Endodermal cell (in vitro differentiated cells): Measurements from ENCODE around the gene HCRTR1. TPM values are rescaled to one million over a fixed set of nuclear protein-coding genes. Genes with fewer than 3 reads are reported as not detected.

Source experiments
- DNase-seq: peaks from one replicate; pipeline ENCODE4 v3.0.0-alpha.2; 2017
- H3K27ac ChIP-seq: 2 replicates; pipeline ENCODE4 v1.5.1; 2013; ENCODE audit warnings: mild to moderate bottlenecking, low read depth, low read length, moderate library complexity
- H3K27me3 ChIP-seq: 2 replicates; pipeline ENCODE4 v1.6.1; 2013; ENCODE audit warnings: mild to moderate bottlenecking, low read length, moderate library complexity; ENCODE audit not compliant: insufficient read depth, control insufficient read depth, poor library complexity, severe bottlenecking
- H3K36me3 ChIP-seq: 2 replicates; pipeline ENCODE4 v1.7.0; 2013; ENCODE audit warnings: mild to moderate bottlenecking, low read length, moderate library complexity; ENCODE audit not compliant: control insufficient read depth, insufficient read depth
- H3K4me1 ChIP-seq: one replicate; pipeline ENCODE4 v1.7.0; 2013; ENCODE audit warnings: low read length; ENCODE audit not compliant: control insufficient read depth, insufficient read depth
- H3K4me3 ChIP-seq: 2 replicates; pipeline ENCODE4 v1.5.1; 2013; ENCODE audit warnings: mild to moderate bottlenecking, low read length, moderate library complexity
- H3K9ac ChIP-seq: 2 replicates; pipeline ENCODE4 v1.6.1; 2013; ENCODE audit warnings: mild to moderate bottlenecking, low read length, moderate library complexity; ENCODE audit not compliant: poor library complexity, severe bottlenecking; ENCODE audit errors: extremely low read depth
- H3K9me3 ChIP-seq: 2 replicates; pipeline ENCODE4 v1.6.1; 2013; ENCODE audit warnings: mild to moderate bottlenecking, low read length, moderate library complexity; ENCODE audit not compliant: control insufficient read depth
- H3K27ac Mint-ChIP-seq: 2 replicates; pipeline ENCODE4 v1.8.0; 2020; ENCODE audit warnings: mixed read lengths
- H3K27me3 Mint-ChIP-seq: 2 replicates; pipeline ENCODE4 v1.8.0; 2021; ENCODE audit warnings: mild to moderate bottlenecking, mixed read lengths; ENCODE audit not compliant: insufficient read depth
- H3K36me3 Mint-ChIP-seq: 2 replicates; pipeline ENCODE4 v1.8.0; 2020; ENCODE audit warnings: low read depth, mixed read lengths
- H3K4me1 Mint-ChIP-seq: 2 replicates; pipeline ENCODE4 v1.8.0; 2020; ENCODE audit warnings: mixed read lengths
- H3K4me3 Mint-ChIP-seq: 2 replicates; pipeline ENCODE4 v1.8.0; 2020; ENCODE audit warnings: mild to moderate bottlenecking, moderate library complexity, mixed read lengths
- H3K9me3 Mint-ChIP-seq: 2 replicates; pipeline ENCODE4 v1.8.0; 2020; ENCODE audit warnings: mild to moderate bottlenecking, mixed read lengths
- CTCF ChIP-seq: fragments of 200-600 bp; sonication (generic); conservative IDR thresholded peaks from 2 replicates; pipeline ENCODE4 v1.5.0; 2021; ENCODE audit warnings: antibody characterized with exemption, mild to moderate bottlenecking
- WGBS, 2 experiments: methylation state at CpG; one replicate each; pipeline versions ENCODE4 v1.1.5 to v1.1.7; 2013; ENCODE audit warnings: missing lambda C conversion rate in 2 of 2, mixed read lengths in 1 of 2; ENCODE audit not compliant: insufficient coverage in 1 of 2, insufficient read length in 1 of 2; 5-methylcytosine and 5-hydroxymethylcytosine counted together
- total RNA-seq, 2 donors: library from RNA; stranded (reverse); fragmentation: NEBNext Ultra II Directional in 1 of 2; extraction: Animal tissue kit (Norgen Biotek cat#: 25700) in 1 of 2; gene quantifications; 2 replicates in 1 of 2; 3 replicates in 1 of 2; pipeline ENCODE4 v1.2.1, GENCODE V29; 2021

Gene HCRTR1
- total RNA-seq, 2 donors from 2014 or later = not detected

GRCh38 chr1:31593770-31594632, 23.5 kb upstream of the HCRTR1 start:
- Histone ChIP-seq H3K4me3 (no peak overlapping the region), H3K27me3 (peaks cover 6% of the 10 kb centered on the region), H3K4me1 (peaks cover 4% of the 10 kb centered on the region), H3K27ac (no peak overlapping the region), H3K9ac (no peak overlapping the region), H3K9me3 (no peaks in the 10 kb centered on the region), H3K36me3 (no peaks in the 10 kb centered on the region)
- peaks cover 15% of the 10 kb centered on the region for H3K27me3 Mint-ChIP-seq
- H3K9me3 Mint-ChIP-seq = no peaks in the 10 kb centered on the region
- no peaks in the 10 kb centered on the region for H3K36me3 Mint-ChIP-seq
- 57 to 60% methylated on average over 2 to 10 of the region's 10 CpGs for WGBS, 2 experiments
- H3K4me3 Mint-ChIP-seq = no peak overlapping the region
- DNase-seq = peak; percentile 95
- H3K27ac Mint-ChIP-seq = no peak overlapping the region
- H3K4me1 Mint-ChIP-seq = peaks cover 16% of the 10 kb centered on the region
- TF ChIP-seq CTCF = peak; percentile 95

- TF ChIP-seq CTCF = no peak
- DNase-seq = no peak
- H3K4me3 Mint-ChIP-seq = no peak overlapping the region
- Histone ChIP-seq H3K36me3 (no peaks in the 10 kb centered on the region), H3K9ac (no peak overlapping the region), H3K4me1 (peaks cover under 1% of the 10 kb centered on the region), H3K27ac (no peak overlapping the region), H3K27me3 (peaks cover under 1% of the 10 kb centered on the region), H3K4me3 (no peak overlapping the region), H3K9me3 (no peaks in the 10 kb centered on the region)
- 90 to 100% methylated on average over 4 of the region's 4 CpGs for WGBS, 2 experiments
- no peak overlapping the region for H3K27ac Mint-ChIP-seq
- peaks cover 12% of the 10 kb centered on the region for H3K4me1 Mint-ChIP-seq
- no peaks in the 10 kb centered on the region for H3K9me3 Mint-ChIP-seq
- peaks cover 6% of the 10 kb centered on the region for H3K27me3 Mint-ChIP-seq
- no peaks in the 10 kb centered on the region for H3K36me3 Mint-ChIP-seq
Observed at GRCh38 chr1:31595836-31596736, 21.4 kb upstream of the HCRTR1 start.

- H3K4me3 Mint-ChIP-seq = no peak overlapping the region
- H3K9me3 ChIP-seq = no peaks in the 10 kb centered on the region
- no peak overlapping the region for H3K9ac ChIP-seq
- no peaks in the 10 kb centered on the region for H3K36me3 ChIP-seq
- no peak overlapping the region for H3K4me3 ChIP-seq
- H3K27ac Mint-ChIP-seq = no peak overlapping the region
- peaks cover 7% of the 10 kb centered on the region for H3K27me3 ChIP-seq
- peaks cover 3% of the 10 kb centered on the region for H3K27me3 Mint-ChIP-seq
- DNase-seq = no peak
- 86 to 93% methylated on average over 6 of the region's 6 CpGs for WGBS, 2 experiments
- H3K9me3 Mint-ChIP-seq = no peaks in the 10 kb centered on the region
- peaks cover 6% of the 10 kb centered on the region for H3K4me1 Mint-ChIP-seq
- no peaks in the 10 kb centered on the region for H3K4me1 ChIP-seq
- TF ChIP-seq CTCF = no peak
- H3K36me3 Mint-ChIP-seq = no peaks in the 10 kb centered on the region
- H3K27ac ChIP-seq = no peak overlapping the region
Observed at GRCh38 chr1:31596737-31597097, 20.8 kb upstream of the HCRTR1 start.
